ENCODE results near the gene ERLIN1.

The ERLIN1 gene

DNA sequence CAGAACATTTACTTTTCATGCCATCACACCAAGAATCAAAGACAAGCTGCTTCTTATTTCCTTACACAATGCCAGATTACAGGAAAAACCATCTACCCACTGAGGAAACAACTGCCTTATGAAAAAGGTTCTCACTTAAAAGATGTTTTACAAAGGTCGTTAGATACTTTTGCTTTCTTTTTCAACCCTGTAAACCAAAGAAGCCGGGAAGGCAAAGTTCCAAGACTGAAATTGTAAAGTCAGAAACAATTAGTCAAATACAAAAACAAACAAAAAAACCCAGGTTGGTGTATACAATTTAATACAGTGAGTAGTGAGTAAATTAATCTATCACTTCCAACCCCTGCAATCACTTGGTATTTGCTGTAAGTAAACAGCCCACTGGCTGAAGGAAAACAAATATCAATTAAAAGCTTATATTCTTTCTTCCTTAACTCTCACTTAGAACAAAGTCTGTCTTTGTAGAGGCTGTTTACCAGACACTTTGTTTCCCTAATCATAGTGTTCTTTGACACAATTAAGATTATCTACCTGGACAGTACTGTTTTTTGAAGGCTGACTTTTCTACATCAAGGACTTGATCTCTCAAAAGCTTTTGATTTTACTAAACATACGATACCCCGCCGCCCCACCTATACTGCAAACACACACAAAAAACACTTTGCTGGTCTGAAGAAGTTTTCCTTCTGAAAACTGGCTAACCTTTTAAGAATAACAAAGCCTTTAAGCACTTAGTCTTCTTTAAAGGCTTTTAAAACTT, 18.1 kb downstream of the ERLIN1 start:
- ChIA-PET POLR2A (interaction anchor here (0.6 kb wide), 1 partner anchor 22 kb away, joined by 4 read pairs; no protein-coding TSS in a partner anchor), CTCF (interaction anchor here (0.7 to 1.2 kb wide), 3 partner anchors 11 to 318 kb away, joined by 3 read pairs; no protein-coding TSS in a partner anchor)
- Histone ChIP-seq H3K4me1 (ENCODE audit: control insufficient read depth, insufficient read depth, low read length) (peaks cover 5% of the 10 kb centered on the region), H3K27ac (ENCODE audit: extremely low read depth, low read depth, low read length) (no peak overlapping the region), H3K4me3 (ENCODE audit: low read depth, low read length) (no peak overlapping the region), H3K9me3 (ENCODE audit: control insufficient read depth, insufficient read depth, low read depth, low read length) (no peaks in the 10 kb centered on the region), H3K36me3 (ENCODE audit: control insufficient read depth in 2 of 2, insufficient read depth in 1 of 2, low read length in 2 of 2) (peaks cover 27 to 37% of the 10 kb centered on the region in 2 experiments)
- TF ChIP-seq WT1 (tag by site-specific recombination; IDR thresholded peaks at IDR 0.05) (no peak), ZNF138 (tag by site-specific recombination; IDR thresholded peaks at IDR 0.05; ENCODE audit: borderline replicate concordance) (no peak), ZNF416 (tag by site-specific recombination; IDR thresholded peaks at IDR 0.05) (no peak), OVOL3 (tag by site-specific recombination; IDR thresholded peaks at IDR 0.05) (no peak), ZNF24 (tag by site-specific recombination; IDR thresholded peaks at IDR 0.05) (no peak), ATF2 (tag by site-specific recombination; IDR thresholded peaks at IDR 0.05; ENCODE audit: low read depth) (no peak), ZNF830 (tag by site-specific recombination; IDR thresholded peaks at IDR 0.05; ENCODE audit: low read depth) (no peak), ZNF274 (IDR thresholded peaks at IDR 0.05; ENCODE audit: low read length) (no peak), ZNF274 (tag by site-specific recombination; IDR thresholded peaks at IDR 0.05; ENCODE audit: borderline replicate concordance) (no peak), BCL6B (tag by site-specific recombination; IDR thresholded peaks at IDR 0.05) (no peak), ZNF266 (tag by site-specific recombination; IDR thresholded peaks at IDR 0.05; ENCODE audit: low read depth) (no peak), ZBTB17 (tag by site-specific recombination; IDR thresholded peaks at IDR 0.05) (no peak), ZNF140 (tag by site-specific recombination; IDR thresholded peaks at IDR 0.05) (no peak), ZNF174 (tag by site-specific recombination; IDR thresholded peaks at IDR 0.05) (no peak), ZNF335 (tag by site-specific recombination; conservative IDR thresholded peaks at IDR 0.05) (no peak), ZNF629 (tag by site-specific recombination; IDR thresholded peaks at IDR 0.05) (no peak)
- TF ChIP-seq, protein P1, sequence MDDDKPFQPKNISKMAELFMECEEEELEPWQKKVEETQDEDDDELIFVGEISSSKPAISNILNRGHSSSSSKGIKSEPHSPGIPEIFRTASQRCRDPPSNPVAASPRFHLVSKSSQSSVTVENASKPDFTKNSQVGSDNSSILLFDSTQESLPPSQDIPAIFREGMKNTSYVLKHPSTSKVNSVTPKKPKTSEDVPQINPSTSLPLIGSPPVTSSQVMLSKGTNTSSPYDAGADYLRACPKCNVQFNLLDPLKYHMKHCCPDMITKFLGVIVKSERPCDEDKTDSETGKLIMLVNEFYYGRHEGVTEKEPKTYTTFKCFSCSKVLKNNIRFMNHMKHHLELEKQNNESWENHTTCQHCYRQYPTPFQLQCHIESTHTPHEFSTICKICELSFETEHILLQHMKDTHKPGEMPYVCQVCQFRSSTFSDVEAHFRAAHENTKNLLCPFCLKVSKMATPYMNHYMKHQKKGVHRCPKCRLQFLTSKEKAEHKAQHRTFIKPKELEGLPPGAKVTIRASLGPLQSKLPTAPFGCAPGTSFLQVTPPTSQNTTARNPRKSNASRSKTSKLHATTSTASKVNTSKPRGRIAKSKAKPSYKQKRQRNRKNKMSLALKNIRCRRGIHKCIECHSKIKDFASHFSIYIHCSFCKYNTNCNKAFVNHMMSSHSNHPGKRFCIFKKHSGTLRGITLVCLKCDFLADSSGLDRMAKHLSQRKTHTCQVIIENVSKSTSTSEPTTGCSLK (tag by site-specific recombination; IDR thresholded peaks at IDR 0.05), result no peak
- TF ChIP-seq, protein P2, sequence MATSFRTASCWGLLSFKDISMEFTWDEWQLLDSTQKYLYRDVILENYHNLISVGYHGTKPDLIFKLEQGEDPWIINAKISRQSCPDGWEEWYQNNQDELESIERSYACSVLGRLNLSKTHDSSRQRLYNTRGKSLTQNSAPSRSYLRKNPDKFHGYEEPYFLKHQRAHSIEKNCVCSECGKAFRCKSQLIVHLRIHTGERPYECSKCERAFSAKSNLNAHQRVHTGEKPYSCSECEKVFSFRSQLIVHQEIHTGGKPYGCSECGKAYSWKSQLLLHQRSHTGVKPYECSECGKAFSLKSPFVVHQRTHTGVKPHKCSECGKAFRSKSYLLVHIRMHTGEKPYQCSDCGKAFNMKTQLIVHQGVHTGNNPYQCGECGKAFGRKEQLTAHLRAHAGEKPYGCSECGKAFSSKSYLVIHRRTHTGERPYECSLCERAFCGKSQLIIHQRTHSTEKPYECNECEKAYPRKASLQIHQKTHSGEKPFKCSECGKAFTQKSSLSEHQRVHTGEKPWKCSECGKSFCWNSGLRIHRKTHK (tag by site-specific recombination; IDR thresholded peaks at IDR 0.05), result no peak
- TF ChIP-seq, protein P3, sequence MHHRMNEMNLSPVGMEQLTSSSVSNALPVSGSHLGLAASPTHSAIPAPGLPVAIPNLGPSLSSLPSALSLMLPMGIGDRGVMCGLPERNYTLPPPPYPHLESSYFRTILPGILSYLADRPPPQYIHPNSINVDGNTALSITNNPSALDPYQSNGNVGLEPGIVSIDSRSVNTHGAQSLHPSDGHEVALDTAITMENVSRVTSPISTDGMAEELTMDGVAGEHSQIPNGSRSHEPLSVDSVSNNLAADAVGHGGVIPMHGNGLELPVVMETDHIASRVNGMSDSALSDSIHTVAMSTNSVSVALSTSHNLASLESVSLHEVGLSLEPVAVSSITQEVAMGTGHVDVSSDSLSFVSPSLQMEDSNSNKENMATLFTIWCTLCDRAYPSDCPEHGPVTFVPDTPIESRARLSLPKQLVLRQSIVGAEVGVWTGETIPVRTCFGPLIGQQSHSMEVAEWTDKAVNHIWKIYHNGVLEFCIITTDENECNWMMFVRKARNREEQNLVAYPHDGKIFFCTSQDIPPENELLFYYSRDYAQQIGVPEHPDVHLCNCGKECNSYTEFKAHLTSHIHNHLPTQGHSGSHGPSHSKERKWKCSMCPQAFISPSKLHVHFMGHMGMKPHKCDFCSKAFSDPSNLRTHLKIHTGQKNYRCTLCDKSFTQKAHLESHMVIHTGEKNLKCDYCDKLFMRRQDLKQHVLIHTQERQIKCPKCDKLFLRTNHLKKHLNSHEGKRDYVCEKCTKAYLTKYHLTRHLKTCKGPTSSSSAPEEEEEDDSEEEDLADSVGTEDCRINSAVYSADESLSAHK (tag by site-specific recombination; IDR thresholded peaks at IDR 0.05), result no peak

All from HEK293 (cell line).